SKM-1 treated with dmso at 0.1 percent for 144 hours (cell line): ENCODE measurements around the gene PDIA2.

Source experiments
- DNase-seq: peaks from one replicate; lab custom pipeline; 2025; ENCODE audit not compliant: unreplicated experiment; lab: John Stamatoyannopoulos, UW

PDIA2 gene

GRCh38 chr16:280005-280460 is 2.9 kb upstream of the PDIA2 start:
- no peak for DNase-seq

- DNase-seq: no peak
These were observed 2.4 kb upstream of the PDIA2 start, which contains the start of gene ARHGDIG for GRCh38 chr16:280552-280951. Gene ARHGDIG (plus strand): TSS chr16:280591. CDS start chr16:280681, 90 bp downstream.

GRCh38 chr16:280991-281659 is 1.8 kb upstream of the PDIA2 start:
- DNase-seq: no peak

GRCh38 chr16:281660-282255 is 1.2 kb upstream of the PDIA2 start:
- DNase-seq: no peak

GRCh38 chr16:282491-282890 is 473 bp upstream of the PDIA2 start:
- no peak for DNase-seq

GRCh38 chr16:284204-285120 is 1.5 kb downstream of the PDIA2 start:
- DNase-seq: no peak

- no peak for DNase-seq
These were observed 2.4 kb downstream of the PDIA2 start for GRCh38 chr16:285146-286055.

- no peak for DNase-seq
These were observed 3.7 kb downstream of the PDIA2 start for GRCh38 chr16:286491-287297.

GRCh38 chr16:287298-287811 is 4.4 kb downstream of the PDIA2 start:
- DNase-seq: no peak

- DNase-seq: no peak
These were observed 5.3 kb downstream of the PDIA2 start for GRCh38 chr16:287981-288920.

GRCh38 chr16:289395-289997 is 6.5 kb downstream of the PDIA2 start:
- DNase-seq: no peak

- DNase-seq: no peak
These were observed 7.2 kb downstream of the PDIA2 start for GRCh38 chr16:290015-290680.

GRCh38 chr16:290681-291405 is 7.9 kb downstream of the PDIA2 start:
- no peak for DNase-seq

GRCh38 chr16:291539-291938 is 8.6 kb downstream of the PDIA2 start:
- DNase-seq: no peak

GRCh38 chr16:293043-293775 is 10.2 kb downstream of the PDIA2 start:
- DNase-seq: no peak

- no peak for DNase-seq
These were observed 13.3 kb downstream of the PDIA2 start for GRCh38 chr16:296276-296675.
